DND-41 (cell line): ENCODE results near the gene LYPD3.

Source experiments
- EZH2 ChIP-seq: IDR thresholded peaks from 3 replicates; pipeline ENCODE4 v1.6.1; 2012; ENCODE audit warnings: borderline replicate concordance, low read depth, mild to moderate bottlenecking, moderate library complexity, low read length, inconsistent platforms; ENCODE audit not compliant: severe bottlenecking
- TF ChIP-seq, protein P1 (sequence below): IDR thresholded peaks from 2 replicates; pipeline ENCODE4 v1.5.1; 2012; ENCODE audit warnings: borderline replicate concordance, low read length, moderate library complexity, mild to moderate bottlenecking; ENCODE audit not compliant: poor library complexity, severe bottlenecking; ENCODE audit errors: extremely low read depth

DNA sequence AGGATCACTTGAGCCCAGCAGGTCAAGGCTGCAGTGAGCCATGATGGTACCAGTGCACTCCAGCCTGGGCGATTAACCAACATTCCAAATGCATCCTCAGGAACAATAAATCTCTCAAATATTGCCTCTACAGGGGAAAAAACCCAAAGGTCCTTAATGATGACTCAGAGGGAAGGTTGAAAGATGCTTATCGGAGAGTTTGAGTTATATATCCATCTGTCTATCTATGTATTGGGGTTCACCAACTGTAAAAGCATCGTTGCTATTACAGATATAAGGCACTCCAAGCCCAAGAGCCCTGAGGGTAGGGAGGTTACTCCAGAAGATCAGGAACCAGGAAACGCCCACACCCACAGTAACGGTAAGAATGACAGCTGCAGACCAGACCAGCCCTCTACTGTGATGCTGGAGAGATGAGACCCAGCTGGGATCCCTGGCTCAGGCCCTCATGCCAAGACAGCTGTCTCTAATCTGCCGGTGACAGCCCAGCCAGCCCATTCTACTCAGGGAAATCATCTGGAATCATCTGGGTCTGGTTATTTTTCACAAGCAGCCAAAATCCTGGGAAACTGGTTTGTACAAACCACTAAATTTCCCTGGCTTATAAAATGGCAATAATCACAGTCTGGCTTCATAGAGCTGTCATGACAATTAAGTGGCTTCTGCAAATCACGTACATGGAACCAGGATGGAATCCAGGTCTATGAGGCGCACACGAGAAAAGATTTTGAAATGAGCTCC lies 26.9 kb downstream of the LYPD3 start:
- TF ChIP-seq, protein P1, sequence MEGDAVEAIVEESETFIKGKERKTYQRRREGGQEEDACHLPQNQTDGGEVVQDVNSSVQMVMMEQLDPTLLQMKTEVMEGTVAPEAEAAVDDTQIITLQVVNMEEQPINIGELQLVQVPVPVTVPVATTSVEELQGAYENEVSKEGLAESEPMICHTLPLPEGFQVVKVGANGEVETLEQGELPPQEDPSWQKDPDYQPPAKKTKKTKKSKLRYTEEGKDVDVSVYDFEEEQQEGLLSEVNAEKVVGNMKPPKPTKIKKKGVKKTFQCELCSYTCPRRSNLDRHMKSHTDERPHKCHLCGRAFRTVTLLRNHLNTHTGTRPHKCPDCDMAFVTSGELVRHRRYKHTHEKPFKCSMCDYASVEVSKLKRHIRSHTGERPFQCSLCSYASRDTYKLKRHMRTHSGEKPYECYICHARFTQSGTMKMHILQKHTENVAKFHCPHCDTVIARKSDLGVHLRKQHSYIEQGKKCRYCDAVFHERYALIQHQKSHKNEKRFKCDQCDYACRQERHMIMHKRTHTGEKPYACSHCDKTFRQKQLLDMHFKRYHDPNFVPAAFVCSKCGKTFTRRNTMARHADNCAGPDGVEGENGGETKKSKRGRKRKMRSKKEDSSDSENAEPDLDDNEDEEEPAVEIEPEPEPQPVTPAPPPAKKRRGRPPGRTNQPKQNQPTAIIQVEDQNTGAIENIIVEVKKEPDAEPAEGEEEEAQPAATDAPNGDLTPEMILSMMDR, result no peak
- no peak for TF ChIP-seq EZH2
